Right kidney (tissue), 1 donor: ENCODE measurements around the gene EIF4EBP2.

Experiments used
- DNase-seq: peaks from one replicate; pipeline ENCODE4 v3.0.0-alpha.2; 2016

The EIF4EBP2 gene

DNA sequence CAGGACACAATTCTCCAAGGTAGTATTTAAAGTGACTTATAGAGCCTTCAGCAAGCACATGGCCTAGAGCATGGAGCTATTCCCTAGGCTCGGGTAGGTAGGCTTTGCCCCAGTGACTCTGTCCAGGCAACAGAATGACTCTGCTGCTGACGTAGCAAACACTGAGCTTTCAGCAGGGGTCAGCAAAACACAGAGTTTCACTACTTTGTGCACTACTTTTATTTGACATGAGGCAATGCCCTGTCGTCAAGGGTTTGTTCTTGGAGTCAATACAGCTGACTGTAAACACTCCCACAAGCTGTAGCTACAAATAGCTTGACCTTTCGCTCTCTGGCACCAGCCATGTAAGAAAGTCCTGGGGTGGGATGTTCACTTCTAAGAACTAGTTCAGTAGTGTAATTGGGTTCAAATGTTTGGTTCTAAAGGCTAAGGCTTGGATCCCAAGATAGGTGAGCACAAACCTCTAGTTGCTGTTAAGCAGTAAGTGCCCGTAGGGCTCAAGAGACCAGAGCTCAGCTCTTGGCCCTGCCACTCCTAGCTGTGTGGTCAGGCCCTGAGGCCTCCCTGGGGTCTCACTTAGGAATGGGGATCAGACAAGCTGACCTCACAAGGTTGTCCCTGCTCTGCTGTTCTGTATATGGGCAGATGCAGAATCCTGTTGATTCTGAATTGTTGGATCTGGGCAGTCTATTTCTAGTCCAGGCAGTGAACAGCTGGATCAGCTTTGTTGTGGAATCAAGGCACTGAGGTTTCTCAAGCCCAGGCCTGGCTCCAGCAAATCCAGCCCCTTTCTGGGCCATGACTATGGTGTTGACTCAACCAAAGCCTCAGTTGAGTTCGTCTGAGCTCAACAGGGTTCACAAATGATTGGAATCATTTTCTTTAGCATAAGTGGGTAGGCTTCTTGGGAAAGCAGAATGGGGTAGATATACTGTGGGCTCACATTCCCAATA, 26.8 kb downstream of the EIF4EBP2 start:
- peak; percentile 19 for DNase-seq

DNA sequence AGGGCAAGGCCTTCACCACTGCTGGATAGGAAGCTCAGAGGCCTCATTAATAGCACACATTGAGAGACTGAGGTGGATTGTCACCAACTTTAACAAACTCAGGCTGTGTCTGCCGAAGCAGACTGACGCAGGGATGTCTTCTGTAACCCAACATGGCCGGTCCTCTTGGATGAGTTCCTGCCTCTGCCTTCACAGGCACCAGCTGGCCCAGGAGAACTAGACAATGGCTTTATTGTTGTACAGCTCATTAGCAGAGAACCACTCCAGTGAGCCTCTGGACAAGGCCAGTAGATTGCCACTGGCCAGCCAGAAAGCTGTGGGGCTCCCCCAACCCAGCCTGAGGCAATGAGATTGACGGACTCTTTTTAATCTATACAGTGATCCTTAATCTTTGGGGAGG, 28.2 kb downstream of the EIF4EBP2 start:
- DNase-seq = no peak

DNA sequence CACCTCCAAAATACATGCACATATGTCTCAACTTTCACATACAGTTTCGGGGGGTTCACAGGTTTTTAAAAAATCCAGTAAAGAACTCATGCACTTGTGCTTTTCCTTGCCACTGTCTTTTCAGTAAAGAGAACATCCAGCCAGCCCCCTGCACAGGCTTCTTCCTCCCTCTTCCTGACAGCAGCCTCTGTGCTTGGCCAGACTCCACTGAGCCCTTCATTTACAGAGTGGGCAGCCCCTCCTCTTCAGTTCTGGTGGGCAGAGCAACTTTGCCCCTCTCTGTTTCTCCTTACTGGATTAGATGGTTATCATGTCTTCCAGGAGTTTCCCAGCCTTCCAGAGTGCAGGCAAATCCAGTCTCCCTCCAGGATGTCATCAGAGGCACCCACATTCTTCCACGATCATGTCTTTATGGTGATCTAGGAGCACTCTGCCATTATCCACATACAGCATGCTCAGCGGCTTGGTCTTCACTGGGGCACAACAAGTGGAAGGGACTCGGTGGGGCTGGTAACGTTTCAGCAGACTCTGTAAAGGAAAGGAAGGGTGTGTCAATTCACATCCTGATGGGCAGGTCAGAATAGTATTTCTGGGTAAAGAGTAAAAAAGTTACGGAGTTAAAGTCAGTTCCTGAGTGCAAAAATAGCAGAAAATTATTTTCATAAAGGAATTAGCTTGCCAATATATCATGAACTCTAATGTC, 28.8 kb downstream of the EIF4EBP2 start:
- DNase-seq = no peak

DNA sequence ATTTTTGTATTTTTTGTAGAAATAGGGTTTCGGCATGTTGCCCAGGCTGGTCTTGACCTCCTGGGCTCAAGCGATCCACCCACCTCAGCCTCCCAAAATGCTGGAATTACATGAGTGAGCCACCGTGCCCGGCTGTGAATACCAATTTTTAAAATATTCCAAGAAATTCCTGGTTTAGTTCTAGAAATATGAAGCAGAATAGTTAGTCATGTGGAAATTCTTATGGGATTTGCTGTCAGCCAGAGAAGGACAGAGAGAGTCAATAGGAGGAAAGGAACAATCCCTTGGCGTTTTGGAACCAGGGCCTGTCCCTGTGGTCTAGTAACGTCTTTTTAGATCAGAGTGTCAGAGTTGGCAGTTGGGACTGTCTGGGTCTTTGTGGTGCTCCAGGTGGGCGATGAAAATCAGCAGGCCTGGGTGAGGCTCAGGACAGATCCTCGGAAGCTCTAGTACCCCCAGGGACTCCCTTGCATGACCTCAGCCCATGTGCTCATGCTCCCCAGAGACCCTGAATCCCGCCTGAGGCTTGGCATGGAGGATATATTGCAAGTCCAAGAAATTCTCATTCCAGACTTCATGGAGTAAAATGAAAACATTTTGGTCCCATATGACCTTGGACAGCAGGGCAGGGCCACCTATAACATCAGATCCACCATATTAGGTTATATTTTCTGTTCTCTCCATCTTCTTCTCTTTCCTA, 29.8 kb downstream of the EIF4EBP2 start:
- DNase-seq = no peak

DNA sequence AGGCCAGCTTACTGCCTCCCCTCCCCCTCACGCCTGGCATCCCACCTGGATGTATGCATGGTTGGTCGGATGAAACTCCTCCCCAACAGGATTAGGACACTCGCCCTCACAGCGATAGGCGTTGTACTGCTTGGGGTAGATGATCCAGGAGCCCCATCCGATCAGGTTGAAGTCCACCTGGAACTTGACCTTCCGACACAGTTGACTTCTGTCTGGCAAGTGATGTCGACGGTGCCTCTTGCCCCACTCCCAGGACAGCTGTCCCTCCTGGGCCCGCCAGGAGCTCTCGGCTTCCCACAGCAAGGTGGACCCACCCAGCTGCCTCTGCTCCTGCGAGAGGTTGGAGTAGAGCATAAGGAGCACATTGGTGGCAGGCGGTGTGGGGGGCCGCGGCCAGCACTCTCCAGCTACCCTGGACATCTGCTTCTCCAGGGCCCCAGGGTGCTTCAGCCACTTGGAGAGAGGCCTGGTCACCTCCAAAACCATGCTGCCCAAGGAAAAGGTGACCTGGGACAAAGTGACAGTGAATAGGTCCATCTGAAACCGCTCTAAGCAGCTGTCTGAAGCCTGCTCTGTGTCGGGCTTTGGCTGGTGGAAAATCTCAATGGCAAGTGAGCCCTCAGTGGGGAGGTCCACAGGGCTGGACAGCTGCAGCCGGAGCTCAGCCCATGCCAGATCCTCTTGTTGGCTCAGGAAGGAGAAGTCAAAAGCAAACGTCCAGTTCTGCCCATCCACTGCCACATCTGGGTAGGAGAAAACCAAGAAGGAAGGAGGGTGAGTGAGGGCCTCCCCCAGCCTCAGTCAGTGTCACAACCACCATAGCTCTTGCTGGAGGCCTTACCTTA, 31.5 kb downstream of the EIF4EBP2 start:
- DNase-seq = no peak

DNA sequence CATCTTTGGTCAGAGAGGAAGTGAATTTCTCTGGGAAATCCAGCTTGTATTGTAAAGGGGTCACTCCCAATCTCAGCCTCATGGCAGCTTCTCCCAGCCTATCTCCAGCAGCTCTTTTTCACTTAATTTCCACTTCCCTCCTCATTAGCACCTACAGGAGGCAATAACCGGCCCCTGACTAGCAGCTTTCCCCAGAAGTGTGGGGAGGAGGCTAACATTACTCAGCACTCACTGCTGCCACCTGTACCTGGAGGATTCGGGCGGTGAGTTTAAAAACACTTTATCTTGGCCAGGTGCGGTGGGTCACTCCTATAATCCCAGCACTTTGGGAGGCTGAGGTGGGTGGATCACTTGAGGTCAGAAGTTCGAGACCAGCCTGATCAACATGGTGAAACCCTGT, 33.8 kb downstream of the EIF4EBP2 start:
- no peak for DNase-seq

DNA sequence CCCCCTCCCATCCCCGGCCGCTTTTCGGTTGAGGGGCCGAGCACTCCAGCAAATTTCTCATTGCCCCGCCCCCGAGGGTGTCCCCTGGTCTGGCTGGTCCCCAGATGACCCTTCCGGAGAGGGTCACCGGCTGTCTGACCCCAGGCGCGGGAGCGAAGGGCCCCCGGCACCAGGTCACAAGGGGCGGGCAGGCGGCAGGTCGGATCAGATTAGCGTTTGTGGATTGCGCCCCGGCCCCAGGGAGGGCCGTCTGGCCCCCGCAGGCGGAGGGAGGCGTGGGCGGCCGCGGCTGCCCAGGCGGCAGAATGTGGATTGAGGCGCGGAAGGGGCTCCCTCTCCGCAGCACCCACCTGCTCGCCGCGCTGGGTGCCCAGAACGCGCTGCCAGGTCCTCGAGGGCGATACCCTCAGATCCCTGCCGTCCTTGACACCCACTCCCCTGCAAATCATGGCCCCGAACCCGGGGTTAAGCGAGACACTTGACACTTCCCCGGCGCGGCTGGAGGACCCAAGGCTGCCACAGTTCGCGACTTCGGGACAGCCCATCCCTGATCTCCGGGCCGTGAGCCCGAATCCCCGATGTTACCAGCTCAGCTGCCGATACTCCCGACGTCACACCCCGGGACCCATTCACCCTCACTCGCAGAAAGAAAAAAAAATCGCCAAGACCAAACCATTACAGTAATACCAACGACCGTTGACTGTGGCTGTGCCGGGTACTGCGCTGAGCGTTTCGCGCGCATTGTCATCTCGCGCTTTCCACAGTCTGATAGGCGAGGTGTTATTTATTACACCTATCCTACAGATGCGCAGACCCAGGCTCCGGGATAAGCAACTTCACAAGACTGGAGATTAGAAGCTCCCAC, 36.6 kb downstream of the EIF4EBP2 start:
- DNase-seq = peak; percentile 55

DNA sequence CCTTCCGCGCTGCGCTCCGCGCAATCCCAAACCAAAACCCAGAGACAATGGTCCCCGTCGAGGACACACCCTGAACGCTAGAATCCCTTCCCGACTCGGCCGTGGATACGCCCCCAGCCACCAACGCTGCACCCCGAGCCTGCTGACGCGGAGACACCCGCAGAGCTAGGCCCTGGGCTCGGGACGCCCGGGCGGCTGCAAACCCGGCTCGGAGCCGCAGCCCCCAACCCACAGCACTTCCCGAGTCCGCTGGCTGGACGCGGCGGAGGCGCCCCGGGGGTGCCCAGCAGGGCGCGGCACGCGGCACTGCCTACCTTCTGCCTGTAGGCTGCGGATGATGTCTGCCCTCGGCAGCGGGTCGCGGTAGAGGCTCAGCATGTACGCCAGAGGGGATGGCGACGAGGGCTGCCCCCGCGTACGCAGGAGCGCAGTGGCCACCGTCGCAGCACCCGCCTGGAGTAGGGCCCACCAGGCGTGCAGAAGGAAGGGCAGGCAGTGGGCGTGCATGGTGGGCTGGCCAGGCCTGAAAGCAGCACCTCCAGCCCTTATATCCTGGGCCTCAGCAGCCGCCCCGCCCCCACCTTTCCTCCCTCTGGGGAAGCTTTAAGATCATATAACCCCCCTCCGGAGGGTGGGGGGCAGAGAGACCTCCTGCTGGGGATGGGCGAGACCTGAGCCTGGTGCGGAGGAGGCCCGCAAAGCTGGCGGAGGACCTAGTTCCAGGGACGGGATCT, 37.4 kb downstream of the EIF4EBP2 start, which contains the start of gene NODAL:
Gene NODAL, minus strand, starts transcription at position 521 of the 734 bp plus-strand sequence. Its CDS starts 14 bp downstream, at position 507.
- DNase-seq = peak; percentile 51

DNA sequence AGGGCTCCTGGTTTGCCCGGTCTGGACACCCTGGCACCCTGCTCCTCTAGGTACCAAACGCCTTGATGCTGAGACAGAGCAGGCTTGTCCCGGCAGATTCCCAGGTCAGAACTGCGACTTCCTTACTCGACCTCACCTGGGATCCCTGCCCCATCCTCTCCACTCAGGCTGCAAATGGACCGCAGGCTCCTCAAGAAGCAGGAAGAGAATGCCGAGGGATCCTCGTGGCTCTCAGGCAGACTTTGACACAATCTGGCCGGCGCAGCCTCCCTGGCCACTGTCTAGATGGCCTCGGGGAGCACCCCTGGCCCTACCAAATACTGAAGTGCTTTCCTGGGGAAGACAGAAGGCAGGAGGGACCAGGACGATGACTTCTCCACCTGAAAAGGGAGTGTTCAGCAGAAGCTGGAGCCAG, 38.0 kb downstream of the EIF4EBP2 start:
- DNase-seq = no peak

DNA sequence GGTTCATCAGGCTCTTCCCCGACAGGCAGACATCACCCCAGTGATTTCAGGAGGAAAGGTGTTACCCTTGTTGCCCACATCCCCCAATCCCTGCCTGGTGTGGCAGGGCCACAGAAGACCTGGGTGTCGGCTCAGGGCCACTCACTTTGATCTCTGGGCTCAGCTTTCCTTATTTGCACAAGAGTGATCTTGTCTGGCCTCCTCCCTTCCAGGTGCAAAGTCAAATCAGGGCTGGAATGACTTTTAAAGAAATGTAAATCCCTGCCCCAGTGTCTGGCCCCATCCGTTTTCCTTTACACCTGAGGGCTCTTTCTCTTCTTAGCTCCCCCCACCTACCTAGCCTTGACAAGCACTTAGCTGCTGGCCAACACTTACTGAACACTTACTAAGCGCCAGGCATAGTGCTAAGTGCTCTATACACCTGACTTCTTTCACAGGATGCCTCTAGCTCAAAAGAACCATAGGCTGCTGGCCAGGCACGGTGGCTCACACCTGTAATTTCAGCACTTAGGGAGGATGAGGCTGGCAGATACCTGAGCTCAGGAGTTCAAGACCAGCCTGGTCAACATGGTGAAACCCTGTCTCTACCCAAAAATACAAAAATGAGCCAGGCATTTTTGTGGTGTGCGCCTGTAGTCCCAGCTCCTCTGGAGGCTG, 38.5 kb downstream of the EIF4EBP2 start:
- DNase-seq = no peak

DNA sequence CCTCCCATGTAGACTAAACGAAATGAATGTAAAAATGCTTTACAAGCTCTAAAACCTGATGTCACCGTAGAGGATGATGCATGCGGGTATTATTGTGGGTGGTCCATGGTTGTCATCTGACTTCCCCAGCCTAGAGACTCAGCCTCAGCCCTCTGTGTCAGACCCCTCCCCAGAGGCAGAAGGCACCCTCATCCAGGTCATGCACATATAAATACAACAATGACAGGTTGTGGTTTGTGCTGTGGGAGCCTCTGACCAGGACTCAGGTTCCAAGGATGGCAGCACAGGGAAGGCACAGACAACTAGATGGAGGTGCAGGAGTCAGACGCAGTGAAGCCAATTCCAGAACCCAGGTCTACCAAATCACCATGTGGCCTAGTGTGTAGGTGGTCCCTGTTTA, 40.8 kb downstream of the EIF4EBP2 start:
- no peak for DNase-seq

DNA sequence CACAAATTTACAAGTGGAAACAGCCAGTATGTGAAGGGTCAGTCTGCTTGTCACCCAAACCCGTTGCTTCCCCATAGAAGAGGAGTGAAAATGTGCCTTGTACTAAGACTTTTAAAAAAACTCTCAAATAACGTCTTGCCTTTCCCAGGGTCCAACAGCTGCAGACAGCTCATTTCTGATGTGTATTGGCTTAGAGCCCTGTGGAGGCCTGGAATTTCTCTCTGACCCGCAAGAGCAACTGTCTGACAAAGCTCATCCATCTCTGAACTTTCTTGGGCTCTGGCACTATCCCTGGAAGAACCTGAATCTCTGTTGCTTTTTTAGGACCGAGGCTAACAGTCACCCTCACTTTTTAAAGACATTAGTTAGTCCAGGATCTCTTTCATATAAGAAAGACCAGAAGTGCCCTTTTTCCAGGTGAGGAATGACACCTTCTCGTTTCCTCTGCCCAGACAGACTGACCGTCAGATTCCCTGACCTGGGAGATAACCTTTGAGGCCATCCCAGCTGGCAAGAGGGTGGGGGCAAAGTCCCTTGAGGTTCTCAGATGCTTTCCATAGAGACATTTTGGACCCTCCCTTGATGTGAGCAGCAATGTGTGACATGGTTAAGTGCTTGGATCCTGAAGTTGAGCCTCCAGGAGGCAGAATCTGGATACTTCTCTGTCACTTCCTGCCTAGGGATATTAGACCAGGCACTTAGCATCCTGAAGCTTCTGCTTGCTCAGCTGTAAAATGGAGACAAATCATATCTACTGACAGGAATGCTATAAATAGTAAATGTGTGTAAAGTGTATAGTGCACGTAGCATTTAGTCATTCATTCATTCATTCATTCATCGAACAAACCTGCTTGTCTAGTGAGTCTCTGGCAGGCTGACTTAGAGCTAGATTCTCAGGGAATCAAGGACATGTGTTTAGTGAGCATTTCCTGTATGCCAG, 42.0 kb downstream of the EIF4EBP2 start:
- no peak for DNase-seq

DNA sequence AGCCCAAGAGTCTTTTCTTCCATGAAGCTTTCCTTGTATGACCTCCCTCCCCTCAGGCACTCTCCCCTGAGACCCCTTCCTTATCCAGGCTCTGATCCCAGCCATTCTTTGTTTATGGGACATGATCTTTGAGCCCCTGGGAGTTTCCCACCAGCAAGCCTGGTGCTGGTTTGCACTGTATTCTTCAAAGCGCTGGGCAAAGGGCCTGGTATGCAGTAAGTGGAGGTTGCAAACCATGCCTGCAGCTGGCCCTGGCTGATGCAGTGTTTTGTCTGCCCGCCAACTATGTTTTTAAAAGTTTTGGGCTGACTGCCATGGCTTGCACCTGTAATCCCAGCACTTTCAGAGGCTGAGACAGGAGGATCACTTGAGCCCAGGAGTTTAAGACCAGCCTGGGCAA, 44.3 kb downstream of the EIF4EBP2 start:
- DNase-seq = no peak

DNA sequence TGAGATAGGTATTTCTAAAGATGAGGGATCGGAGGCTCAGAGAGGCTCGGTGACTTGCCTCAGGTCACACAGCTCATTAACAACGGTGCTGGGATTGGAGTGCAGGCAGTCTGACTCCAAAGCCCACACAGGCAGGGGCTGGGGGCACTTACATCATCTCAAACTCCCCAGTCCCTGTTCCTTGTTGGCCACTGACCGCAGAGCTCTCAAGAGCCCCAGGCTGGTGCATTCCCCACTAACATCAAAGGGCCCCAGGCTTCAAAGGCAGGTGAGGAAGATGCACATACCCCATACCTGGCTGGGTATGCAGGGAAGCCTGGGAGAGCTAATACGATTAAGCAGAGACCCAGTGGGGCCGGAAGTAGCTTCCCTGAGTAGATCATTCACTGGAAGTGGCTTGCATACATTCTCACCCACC, 51.3 kb downstream of the EIF4EBP2 start:
- no peak for DNase-seq

DNA sequence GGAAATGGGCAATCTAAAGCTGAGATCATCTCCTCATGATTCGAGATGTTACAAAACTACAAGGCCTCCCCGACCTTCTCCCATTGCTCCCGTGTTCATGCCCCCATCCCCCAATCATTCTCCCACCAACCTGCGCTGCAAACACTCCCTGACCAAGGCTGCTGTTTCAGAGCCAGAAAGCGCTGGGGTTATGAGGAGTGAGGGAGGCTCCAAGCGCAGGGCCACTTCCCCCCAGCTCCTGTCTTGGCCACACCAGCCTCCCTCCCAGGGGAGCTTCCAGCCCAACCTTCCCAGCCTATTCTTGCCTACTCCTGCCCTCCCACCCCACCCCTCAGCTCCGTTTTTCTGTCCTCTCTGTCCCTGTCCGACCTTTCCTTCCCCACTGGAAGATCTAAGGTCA, 52.2 kb downstream of the EIF4EBP2 start:
- no peak for DNase-seq

DNA sequence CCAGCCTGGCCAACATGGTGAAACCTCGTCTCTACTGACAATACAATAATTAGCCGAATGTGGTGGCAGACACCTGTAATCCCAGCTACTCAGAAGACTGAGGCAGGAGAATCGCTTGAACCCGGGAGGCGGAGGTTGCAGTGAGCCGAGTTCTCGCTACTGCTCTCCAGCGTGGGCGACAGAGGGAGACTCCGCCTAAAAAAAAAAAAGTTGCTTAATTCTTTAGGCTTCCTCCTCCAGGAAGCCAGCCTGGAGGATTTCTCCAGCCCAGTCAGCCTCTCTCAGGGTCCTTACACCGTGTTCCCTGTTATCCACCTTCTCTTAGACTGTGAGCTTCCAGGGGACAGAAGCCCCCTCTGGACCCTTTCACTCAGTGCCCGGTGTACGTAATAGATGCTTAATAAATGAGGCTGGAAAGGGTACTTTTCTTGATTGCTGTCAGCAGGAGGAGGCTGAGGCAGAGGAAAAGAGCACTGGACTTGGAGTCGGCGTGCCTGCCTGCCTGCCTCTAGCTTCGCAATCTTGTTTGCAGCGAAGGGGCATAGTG, 53.9 kb downstream of the EIF4EBP2 start:
- no peak for DNase-seq

DNA sequence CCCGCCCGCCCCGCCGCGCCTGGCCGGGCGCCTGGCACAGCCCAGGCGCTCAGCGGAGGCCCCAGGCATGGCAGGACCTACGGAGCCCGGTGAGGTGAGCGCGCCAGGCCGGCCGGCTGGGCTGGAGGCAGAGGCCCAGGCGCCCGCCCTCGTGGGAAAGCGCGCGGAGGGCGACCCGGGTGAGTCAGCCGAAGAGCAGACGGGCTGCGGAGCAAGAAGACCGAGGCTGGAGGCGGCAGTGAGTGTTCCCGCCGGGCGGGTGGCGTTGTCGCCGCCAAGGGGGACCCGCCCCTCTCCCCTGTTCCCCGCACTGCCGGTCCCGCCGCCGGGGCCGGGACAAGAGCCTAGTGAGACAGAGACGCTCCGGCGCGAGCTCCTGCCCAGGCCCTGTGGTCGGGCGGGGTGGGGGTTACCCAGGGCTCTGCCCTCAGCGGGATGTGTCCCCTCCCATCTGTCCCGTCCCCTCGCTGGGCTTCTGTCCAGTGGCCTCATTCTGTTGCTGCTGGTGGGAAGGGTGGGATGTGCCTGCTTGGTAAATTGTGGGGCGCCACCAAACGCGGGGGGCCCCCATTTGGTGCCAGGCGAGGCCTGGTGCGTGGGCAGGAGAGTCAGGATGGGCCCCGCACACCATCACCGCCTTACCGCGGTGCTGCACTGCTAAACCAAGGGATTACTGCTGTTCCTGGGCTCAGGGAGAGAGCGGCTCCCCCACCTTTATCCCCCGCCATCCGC, 54.5 kb downstream of the EIF4EBP2 start:
- peak; percentile 77 for DNase-seq
